Ishikawa (cell line): ENCODE data around the gene REEP2.

ENCODE experiments used
- EP300 ChIP-seq: IDR thresholded peaks from 2 replicates; pipeline ENCODE4 v1.6.1; 2012; ENCODE audit warnings: borderline replicate concordance
- FOXM1 ChIP-seq: IDR thresholded peaks from 2 replicates; pipeline ENCODE4 v1.6.1; 2012; ENCODE audit warnings: low read depth, borderline replicate concordance
- NFIC ChIP-seq: IDR thresholded peaks from 2 replicates; pipeline ENCODE4 v1.6.1; 2012
- RAD21 ChIP-seq: IDR thresholded peaks from 2 replicates; pipeline ENCODE4 v1.6.1; 2012; ENCODE audit warnings: low read depth
- TCF12 ChIP-seq: IDR thresholded peaks from 2 replicates; pipeline ENCODE4 v1.6.1; 2012; ENCODE audit warnings: low read depth
- YY1 ChIP-seq: IDR thresholded peaks from 2 replicates; pipeline ENCODE4 v1.6.1; 2012; ENCODE audit warnings: low read depth
- TF ChIP-seq, protein P1 (sequence below): IDR thresholded peaks from 2 replicates; pipeline ENCODE4 v1.6.1; 2012; ENCODE audit warnings: low read depth, mild to moderate bottlenecking

GRCh38 chr5:138452720-138453119, 13.9 kb downstream of the REEP2 start:
- TF ChIP-seq, protein P1, sequence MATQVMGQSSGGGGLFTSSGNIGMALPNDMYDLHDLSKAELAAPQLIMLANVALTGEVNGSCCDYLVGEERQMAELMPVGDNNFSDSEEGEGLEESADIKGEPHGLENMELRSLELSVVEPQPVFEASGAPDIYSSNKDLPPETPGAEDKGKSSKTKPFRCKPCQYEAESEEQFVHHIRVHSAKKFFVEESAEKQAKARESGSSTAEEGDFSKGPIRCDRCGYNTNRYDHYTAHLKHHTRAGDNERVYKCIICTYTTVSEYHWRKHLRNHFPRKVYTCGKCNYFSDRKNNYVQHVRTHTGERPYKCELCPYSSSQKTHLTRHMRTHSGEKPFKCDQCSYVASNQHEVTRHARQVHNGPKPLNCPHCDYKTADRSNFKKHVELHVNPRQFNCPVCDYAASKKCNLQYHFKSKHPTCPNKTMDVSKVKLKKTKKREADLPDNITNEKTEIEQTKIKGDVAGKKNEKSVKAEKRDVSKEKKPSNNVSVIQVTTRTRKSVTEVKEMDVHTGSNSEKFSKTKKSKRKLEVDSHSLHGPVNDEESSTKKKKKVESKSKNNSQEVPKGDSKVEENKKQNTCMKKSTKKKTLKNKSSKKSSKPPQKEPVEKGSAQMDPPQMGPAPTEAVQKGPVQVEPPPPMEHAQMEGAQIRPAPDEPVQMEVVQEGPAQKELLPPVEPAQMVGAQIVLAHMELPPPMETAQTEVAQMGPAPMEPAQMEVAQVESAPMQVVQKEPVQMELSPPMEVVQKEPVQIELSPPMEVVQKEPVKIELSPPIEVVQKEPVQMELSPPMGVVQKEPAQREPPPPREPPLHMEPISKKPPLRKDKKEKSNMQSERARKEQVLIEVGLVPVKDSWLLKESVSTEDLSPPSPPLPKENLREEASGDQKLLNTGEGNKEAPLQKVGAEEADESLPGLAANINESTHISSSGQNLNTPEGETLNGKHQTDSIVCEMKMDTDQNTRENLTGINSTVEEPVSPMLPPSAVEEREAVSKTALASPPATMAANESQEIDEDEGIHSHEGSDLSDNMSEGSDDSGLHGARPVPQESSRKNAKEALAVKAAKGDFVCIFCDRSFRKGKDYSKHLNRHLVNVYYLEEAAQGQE: no peak
- TF ChIP-seq YY1 (no peak), RAD21 (no peak), FOXM1 (no peak), TCF12 (no peak), EP300 (no peak), NFIC (no peak)
